CD4-positive, alpha-beta T cell treated with Interleukin-4 for 4 hours (primary cell): Measurements from ENCODE around the gene APOL3.
"Not testable (repeated sequence)": the region's sequence is repeated elsewhere in the genome, so short reads cannot be mapped to it uniquely, and the experiment has no call there.

ENCODE experiments used
- DNase-seq: peaks from one replicate; pipeline ENCODE4 v3.0.0-alpha.2; 2020

The APOL3 gene

DNA sequence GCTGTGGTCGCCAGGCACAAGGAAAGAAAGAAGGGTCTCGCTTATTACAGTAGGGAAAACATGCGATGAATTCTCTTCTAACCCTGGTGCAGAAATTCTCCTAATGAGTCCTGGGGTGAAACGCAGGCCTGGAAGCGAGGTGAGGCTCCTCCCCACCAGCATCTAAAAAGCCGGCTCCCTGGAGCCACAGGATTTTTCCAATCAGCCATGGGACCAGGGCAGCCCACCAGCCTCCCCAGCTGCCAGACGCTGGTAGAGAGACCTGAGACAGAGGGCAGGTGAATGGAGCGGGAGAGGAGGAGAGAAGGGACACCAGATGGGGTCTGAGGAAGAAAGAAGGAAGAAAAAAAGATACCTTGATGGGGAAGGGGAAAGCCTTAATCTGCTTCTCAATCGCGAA lies 28.6 kb downstream of the APOL3 start:
- DNase-seq = no peak

DNA sequence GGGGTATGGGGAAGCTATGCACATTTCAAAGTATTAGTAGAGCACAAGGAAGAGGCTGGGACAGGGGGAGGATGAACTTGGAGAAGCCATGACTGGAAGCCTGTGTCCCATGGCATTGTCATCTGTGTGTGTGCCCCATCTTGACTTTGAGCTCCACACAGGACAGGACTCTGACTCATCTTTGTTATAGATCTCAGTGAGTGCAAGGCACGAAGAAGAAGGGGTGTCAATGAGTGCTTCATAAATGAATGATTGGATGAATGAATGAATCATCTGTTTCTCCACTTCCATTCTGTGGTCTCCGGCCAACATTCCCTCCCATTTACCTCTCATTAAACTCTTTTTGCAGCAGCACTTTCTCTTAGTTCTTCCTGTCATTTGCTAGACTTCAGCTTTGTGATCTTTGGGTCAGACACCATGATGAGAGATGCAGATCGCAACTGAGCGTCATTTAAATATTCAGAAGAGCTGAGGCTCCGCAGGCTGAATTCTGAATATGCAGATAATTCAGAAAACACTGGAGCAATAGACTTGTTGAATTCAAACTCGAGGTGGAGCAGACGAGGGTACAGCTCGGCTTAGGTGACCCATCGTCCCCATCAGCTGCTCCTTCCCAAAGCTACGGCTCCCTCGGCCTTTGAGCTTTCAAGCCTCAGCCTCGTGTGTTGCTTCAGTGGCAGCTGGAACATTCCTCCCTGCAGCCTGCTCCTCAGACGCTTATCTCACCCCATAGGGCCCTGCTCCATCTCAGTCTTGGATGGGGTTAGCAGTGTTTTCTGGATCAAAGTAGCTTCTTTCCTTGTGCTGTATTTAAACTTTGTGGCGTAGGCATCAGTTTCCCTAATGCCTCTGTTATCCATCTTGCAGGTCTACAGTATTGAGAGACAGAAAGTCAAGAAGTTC lies 30.8 kb downstream of the APOL3 start:
- no peak for DNase-seq

DNA sequence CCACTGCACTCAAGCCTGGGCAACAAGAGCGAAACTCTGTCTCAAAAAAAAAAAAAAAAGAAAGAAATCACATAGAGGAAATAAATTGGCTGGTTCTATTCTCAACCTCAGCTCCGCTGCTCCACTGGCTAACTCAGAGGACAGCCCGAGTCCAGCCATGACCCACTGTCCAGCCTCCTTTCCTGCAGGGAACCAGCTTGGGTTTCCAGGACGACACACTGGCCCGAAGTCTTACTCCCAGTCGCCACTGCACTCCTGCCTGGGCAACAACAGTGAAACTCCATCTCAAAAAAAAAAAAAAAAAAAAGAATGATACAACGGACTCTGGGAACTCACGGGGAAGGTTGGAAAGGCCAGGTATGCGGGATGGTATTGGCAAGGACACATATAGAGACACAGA lies 31.5 kb downstream of the APOL3 start:
- no peak for DNase-seq

DNA sequence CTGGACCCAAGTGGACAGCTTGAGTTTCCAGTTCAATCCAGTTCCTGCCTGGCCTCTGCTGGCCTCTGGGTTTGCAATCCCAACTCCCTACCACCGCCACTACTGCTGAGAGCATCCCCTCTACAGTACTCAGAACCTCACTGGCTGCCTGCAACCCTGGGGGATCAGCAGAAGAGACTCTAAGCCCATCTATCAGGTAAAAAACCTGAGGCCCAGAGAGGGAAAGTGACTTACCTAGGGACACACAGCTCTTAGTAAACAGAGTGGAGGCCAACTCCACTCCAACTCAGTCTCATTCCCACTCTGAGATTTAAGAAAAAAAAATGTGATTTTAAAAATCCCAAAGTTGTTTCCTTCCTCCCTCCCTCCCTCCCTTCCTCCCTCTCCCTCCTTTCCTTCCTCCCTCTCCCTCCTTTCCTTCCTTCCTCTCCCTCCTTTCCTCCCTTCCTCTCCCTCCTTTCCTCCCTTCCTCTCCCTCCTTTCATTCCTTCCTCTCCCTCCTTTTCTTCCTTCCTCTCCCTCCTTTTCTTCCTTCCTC lies 34.5 kb downstream of the APOL3 start:
- DNase-seq = no peak

DNA sequence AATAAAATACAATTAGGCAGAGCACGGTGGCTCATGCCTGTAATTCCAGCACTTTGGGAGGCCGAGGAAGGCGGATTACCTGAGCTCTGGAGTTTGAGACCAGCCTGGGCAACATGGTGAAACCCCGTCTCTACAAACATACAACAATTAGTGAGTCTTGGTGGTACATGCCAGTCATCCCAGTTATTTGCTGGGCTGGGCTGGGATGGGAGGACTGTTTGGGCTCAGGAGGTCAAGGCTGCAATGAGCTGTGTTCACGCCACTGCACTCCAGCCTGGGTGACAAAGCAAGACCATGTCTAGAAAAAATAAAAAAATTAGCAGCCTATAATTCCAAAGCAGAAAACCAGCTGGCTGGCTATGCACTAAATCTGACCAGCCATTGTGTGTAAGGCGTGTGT lies 35.1 kb downstream of the APOL3 start:
- DNase-seq = no peak

DNA sequence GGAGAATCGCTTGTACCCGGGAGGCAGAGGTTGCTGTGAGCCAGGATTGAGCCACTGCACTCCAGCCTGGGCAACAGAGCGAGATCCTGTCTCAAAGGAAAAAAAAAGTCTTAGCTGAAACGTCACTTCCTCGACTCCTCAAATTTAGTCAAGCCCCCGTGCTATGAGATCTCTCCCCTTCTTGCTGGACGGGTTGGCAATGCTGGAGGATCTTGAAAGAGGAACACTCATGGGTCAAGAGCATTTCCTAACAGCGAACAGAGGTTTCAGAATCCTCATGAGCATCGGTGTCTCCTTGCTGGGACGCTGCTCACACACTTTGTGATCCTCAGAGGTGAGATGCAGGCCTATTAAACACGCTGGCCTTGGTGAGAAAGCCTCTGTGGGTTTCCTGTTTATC lies 35.9 kb downstream of the APOL3 start:
- DNase-seq = no peak

DNA sequence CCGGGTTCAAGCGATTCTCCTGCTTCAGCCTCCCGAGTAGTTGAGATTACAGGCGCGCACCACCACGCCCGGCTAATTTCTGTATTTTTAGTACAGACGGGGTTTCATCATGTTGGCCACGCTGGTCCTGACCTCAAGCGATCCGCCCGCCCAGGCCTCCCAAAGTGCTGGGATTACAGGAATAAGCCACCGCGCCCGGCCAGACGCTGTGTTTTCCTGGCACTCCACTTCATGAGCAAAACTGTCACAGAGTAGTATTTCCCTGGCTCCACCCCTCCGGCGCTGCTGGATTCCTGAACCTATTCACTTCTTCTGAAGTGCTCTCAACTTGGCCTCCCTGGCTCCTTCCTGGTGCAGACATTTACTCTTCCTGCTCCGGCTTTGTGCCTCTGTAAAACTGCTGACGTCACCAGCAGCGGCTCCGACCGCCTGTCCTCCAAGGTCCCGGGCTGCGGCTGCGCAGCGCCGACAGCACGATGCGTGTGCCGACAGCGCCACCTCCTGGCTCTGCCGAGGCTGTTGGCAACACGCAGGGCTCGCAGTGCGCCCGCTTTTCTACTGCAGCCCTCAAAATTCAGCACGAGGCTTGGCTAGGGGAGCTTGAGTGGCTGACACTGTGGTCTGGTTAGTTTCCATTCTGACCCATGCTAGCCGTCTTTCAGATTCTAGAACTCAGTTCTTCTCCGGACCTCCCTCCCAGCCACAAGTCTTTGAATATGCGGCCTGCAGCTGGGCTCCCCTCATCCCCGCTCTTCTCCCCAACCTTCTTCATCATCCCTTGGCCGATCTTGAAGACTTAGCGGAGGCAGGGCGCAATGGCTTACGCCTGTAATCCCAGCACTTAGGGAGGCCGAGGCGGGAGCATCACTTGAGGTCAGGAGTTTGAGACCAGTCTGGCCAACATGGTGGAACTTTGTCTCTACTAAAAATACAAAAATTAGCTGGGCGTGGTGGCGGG lies 36.6 kb downstream of the APOL3 start:
- peak; percentile 89 for DNase-seq

DNA sequence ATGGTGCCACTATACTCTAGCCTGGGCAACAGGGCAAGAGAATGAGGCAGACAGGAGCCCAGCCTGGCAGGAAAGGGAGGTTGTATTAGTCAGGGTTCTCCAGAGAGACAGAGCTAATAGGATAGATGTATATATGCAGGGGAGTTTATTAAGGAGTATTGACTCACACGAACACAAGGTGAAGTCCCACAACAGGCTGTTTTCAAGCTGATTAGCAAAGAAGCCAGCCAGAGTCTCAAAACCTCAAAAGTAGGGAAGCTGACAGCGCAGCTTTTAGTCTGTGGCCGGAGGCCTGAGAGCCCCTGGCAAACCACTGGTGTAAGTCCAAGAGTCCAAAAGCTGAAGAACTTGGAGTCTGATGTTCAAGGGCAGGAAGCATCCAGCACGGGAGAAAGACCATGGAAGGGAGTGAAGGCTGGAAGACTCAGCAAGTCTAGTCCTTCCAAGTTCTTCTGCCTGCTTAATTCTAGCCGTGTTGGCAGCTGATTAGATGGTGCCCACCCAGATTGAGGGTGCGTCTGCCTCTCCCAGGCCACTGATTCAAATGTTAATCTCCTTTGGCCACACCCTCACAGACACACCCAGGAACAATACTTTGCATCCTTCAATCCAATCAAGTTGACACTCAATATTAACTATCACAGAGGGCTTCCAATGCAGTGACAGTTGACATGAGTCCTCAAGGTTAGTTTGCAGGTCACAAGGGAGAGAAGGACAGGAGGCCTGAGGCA lies 39.8 kb downstream of the APOL3 start:
- not testable (repeated sequence) for DNase-seq

DNA sequence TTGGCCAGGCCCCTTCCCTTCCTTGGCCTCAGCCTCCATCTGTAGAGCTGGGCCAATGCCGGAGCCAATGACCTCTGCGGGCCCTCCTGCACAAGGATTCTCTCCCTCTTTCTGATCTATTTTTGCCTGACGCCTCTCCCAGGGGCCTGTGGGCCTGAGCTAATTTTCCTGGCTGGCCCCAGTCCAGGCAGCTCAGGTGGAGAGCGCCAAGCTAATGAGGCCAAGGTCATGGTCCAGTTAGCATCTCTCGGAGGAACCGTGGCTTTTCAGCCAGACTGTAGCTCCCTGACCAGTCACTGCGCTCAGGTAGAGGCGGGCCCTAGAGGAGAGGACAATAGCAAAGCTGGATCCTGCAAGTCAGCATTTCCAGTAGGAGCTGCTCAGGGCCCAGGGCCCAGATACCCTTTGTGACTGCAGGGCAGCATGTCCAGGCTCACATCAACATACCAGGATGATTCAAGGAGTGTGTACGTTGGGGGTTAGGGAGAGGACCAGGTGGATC lies 43.5 kb downstream of the APOL3 start:
- no peak for DNase-seq

DNA sequence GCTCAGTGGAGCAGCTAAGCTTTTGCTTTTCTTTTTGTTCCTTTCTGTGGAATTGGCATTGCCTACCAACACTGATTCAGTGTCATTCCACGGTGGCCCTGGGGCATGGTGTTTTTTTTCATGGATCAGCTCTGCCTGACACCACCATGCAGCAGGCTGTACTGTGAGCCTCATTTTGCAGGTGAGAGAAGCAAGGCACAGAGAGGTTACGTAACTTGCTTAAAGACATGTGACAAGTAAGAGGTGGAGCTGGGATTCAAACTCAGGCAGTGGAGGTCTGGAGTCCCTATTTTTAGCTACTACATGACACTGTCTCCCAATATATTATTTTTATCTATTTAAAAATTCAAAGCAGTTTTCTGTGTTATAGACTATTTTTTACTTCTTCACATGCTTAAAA lies 44.4 kb downstream of the APOL3 start:
- DNase-seq = no peak

DNA sequence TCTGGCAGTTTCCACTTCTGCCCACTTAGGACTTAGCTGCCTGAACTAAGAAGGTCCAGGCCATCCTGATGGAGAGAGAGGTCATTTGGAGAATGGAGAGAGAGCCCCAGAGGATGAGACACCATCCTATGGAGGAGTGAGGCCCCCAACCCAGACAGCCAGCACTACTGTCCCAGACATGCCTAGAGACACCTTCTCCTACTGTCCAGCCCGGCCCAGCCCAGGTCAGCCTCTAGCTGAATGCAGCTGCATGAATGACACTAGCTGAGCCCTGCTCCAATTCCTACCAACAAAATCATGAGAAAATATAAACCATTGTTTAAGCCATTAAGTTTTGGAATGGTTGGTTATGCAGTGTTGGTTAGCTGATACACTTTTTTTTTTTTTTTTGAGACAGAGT lies 47.4 kb downstream of the APOL3 start:
- no peak for DNase-seq

DNA sequence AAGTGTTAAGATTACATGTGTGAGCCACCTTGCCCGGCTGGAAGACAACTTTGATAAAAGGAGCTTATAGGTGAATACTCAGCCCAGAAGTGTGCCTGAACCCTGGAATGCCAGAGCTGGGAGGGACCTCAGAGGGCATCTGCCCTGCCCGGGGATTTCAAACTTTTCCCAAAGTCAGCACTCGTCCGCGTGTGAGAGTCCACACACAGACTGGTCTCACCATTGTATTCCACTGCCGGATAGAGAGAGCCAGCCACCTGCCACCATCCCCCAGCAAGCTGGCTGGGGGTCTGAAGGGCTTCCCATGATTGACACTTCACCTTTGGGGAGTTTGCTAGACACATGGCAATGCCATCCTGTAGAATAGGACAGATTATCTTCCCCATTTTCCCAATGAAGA lies 49.2 kb downstream of the APOL3 start:
- no peak for DNase-seq

DNA sequence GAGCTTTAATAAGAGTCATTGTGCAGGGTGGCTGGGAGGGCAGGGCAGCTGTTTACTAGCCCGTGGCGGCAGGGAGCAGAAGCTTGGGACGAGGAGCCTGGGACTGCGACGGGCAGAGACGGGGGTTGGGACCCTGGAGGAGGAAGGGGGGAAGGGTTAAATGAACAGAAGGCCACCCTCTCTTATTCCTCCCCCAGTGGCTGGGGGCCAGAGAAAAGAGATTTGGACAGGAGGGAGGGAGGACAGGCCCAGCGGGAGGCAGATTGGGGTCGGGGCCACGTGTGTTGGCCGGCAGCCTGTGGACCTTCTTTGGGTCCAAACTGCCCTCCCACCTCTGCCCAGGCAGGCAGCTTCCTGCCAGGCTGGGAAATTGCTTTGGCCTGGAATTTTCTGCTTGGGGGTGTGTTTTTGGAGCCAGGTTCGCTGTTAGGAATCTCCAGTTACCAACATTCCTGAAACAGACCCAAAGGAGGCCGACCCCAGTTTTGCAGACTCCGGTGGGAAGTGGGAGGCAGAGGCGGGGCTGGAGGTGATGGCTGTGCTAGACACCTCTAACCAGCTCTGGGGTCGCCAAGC lies 50.2 kb downstream of the APOL3 start:
- no peak for DNase-seq

DNA sequence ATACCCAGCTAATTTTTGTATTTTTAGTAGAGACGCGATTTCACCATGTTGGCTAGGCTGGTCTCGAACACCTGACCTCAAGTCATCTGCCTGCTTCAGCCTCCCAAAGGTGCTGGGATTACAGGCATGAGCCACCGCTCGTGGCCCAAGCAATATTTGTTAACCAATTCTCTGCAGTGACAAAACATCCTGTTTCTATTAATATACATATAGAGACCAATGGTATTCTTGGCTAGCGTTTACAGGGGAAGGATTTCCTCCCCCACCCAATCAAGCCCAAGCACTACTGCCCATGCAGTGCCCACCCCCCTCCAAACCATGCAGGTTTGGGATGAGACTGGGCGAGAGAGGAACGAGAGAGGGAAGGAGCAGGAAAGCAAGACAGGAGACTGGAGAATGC lies 53.1 kb downstream of the APOL3 start:
- no peak for DNase-seq

DNA sequence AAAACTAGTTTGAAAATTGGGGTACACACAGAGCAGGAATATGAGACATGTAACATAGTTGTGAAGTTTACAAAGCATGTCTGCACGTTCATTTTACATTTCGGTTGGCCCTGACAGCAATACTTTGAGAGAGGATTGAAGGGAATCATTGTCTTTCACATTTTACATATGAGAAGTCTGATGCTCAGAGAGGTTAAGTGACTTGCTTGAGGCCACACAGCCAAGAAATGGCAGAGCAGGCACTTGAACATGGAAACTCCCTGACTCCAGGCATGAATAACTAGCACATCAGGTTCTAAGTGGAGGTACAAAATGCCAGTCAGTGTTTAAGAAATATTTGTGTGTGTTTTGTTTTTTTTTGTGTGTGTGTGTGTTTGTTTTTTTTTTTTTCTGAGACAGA lies 53.6 kb downstream of the APOL3 start:
- DNase-seq = no peak

DNA sequence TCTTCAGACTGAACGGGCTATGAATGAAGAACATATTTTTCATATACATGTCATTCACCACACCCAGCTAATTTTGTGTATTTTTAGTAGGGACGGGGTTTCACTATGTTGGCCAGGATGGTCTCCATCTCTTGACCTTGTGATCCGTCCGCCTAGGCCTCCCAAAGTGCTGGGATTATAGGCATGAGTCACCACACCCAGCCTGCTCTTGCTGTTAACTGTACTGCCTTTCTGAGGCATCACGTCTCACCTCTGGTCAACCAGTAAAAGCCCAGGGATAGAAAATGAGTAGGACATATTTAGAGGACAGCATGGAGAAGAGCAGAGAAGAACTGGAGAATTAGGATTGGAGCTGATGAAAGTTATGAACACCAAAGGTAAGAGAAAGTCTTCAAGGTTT lies 55.6 kb downstream of the APOL3 start:
- no peak for DNase-seq

DNA sequence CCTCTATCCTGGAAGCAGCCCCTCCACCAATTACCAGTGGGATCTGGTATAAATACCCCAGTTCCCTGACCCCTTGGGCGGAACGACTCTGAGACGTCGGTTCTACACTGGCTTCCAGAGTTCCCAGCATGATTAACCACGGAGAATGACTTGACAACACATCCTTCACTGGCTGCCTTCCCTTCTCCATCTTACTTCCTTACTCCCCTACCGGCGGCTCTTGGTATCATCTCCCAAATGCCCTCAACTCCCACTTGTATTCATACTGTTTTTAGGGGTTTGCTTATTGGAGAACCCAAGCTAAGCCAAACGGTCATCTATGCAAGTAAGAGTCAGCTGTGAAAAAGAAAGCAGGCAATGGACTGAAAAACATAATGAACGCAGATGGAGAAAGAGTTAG lies 56.1 kb downstream of the APOL3 start:
- DNase-seq = no peak

DNA sequence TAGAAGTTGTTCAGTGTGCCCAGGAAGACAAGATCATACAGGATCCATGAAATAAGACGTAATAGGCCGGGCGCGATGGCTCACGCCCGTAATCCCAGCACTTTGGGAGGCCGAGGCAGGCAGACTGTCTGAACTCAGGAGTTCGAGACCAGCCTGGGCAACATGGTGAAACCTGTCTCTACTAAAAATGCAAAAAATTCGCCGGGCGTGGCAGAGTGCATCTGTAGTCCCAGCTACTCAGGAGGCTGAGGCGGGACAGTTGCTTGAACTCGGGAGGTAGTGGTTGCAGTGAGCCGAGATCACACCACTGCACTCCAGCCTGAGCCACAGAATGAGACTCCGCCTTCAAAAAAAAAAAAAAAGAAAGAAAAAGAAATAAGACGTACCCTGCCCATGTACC lies 56.7 kb downstream of the APOL3 start:
- no peak for DNase-seq

DNA sequence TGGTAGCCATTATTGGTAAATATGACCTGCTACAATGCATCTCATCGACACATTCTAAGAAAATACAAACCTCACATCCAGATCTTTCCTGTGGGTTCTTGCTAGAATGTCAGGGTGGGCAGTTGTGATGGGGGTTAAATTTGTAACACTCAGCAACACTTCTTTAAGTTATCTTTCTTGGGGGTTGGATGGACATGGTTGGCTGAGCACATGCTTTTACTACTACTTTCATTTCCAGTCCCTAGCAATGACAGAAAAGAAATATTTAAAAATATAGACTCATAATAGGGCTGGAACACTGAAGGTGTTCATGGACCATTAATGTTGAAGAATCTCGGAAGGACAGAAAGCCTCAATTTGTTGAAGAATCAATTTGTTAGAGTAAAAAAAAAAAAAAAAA lies 57.6 kb downstream of the APOL3 start:
- DNase-seq = no peak

DNA sequence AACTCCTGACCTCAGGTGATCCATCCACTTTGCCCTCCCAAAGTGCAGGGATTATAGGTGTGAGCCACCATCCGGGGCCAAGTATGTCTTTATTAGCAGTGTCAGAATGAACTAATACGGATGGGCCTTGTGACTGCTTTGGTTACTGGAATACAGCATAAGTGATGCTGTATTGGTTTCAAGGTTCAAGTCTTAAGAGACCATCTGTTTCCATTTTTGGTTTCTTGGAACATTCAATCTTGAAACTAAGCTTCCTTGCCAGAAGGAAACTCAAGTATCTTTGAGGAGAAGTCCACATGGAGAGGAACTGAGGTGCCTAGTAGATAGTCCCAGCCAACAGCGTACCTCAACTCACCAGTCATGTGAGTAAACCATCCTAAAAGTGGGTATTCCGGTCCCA lies 58.8 kb downstream of the APOL3 start:
- no peak for DNase-seq

DNA sequence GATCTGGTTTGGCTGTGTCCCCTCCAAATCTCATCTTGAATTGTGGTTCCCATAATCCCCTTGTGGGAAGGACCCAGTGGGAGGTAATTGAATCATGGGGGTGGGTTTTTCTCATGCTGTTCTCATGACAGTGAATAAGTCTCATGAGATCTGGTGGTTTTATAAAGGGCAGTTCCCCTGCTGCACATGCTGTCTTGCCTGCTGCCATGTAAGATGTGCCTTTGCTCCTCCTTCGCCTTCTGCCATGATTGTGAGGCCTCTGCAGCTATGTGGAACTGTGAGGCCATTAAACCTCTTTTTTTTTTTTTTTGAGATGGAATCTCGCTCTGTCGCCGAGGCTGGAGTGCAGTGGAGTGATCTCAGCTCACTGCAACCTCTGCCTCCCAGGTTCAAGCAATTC lies 59.6 kb downstream of the APOL3 start:
- DNase-seq = not testable (repeated sequence)

DNA sequence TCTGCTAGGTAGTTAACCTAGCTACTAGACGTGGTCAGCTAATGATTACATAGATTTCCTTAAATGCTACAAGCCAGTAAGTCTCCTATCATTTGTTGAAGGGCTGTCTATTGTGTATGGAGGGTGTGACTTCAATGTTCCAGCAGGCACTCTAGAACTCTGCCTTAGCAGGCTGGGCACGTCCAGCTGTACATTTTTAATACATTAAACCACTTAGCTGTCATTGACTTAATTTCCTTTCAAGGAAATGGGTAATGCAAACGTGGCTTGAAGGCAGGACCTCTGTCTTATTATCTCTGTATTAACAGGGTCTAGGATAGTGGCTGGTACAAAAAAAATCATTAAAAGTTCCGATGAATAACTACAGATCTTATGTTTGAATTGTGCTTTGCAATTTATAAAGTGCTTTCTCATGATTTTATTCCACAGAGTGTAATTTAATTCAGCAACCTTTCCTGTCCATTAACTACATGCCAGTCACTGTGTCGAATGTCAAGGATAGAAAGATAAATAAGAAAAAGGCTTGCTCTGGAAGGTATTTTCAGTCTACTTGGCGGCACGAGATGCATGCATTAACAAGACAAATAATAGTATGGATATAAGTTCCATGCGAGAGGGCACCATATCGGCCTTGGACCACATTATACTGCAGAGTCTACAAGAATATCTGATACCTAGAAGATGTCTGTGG lies 60.3 kb downstream of the APOL3 start:
- DNase-seq = no peak
